NCI-H187 treated with DMSO at 0.1 percent for 48 hours (cell line): ENCODE results near the gene KIF26B.

Experiments used
- DNase-seq: peaks from one replicate; lab custom pipeline; 2025; lab: John Stamatoyannopoulos, UW

KIF26B gene

DNA sequence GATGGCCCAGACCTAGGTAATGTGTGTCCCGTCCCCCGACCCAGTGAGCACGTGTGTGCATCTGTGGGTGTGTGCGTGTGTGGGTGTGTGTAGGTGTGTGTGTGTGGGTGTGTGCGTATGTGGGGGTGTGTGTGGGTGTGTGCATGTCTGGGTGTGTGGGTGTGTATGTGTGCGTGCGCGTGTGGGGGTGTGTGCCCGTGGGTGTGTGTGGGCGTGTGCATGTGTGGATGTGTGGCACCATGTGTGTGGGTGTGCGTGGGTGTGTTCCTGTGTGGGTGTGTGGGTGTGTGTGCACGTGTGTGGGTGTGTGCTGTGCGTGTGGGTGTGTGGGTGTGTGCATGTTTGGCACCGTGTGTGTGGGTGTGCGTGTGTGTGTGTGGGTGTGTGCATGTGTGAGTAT lies 309.5 kb downstream of the KIF26B start:
- no peak for DNase-seq

GRCh38 chr1:245465666-245466065 lies 310.9 kb downstream of the KIF26B start:
- DNase-seq: no peak

DNA sequence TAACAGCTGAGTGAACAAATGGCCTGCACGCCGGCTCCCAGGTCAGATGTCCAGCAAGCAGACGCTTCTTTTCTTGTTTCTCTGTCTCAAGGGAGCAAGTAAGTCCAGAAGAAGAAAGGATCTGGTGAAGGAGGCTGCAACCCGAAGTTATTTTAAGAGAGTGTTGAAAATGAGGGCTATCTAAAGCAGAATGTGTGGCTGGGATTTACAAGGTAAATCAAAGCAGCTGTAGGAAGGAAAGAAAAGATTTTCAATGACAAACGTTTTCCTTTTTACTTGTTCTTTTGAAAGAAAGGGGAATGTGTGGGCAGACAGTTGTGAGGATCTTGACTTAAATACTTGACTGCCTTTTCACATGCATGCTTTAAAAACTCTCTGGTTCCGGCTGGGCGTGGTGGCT lies 311.5 kb downstream of the KIF26B start:
- no peak for DNase-seq

DNA sequence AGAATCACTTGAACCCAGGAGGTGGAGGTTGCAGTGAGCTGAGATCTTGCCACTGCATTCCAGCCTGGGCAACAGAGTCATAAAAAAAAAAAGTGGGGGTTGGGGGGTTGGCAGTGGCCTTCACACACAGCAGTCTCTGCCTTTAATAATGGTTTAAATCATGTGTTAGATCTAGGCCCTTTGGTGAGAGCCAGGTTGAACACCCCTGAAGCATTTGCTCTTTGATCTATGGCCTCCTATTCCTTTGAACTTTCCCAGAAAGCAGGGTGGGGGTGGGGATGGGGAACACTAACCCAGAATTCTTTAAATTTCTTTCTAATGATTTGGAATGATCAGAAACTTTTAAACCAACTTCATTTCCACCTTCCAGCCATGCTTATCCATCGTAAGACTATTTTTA lies 313.0 kb downstream of the KIF26B start:
- DNase-seq: no peak

DNA sequence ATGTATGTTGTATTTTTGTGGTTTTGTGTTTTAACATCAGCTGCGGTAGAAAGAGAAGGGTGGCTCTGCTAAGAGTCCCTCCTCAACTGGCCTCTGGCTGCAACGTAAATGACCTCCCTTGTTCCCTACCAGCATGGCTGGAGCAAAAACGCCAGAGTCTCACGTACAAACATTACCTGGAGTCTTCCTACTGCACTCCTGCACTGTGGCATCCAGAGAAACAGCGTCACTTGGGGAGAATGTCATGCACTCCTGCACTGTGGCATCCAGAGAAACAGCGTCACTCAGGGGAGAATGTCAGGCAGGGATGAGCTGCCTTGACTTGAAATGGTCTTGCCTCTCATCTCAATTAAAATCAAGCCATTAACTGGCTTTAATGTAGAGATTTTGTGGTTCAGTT lies 314.2 kb downstream of the KIF26B start:
- no peak for DNase-seq

GRCh38 chr1:245469734-245470133 lies 314.9 kb downstream of the KIF26B start:
- DNase-seq: no peak

DNA sequence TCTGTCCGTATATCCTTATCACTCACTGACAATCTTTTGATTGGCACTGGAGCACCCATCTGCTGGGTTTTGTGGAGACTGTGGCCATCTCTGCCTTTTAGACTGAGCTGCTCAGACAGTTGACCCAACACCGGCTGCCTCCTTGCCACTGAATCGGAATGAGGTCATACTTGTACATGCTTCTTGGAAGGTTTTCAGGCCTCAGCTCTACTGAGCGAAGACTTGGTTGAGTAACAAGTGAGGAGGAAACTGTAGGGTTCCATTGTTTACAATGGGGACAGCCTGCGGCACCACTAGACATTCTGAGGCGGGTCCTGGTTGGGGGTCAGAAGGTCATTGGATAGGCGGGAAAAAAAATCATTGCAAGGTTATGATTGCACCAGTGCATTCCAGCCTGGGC lies 320.3 kb downstream of the KIF26B start:
- DNase-seq: no peak

- no peak for DNase-seq
Measured at GRCh38 chr1:245475961-245476516, 321.3 kb downstream of the KIF26B start.

DNA sequence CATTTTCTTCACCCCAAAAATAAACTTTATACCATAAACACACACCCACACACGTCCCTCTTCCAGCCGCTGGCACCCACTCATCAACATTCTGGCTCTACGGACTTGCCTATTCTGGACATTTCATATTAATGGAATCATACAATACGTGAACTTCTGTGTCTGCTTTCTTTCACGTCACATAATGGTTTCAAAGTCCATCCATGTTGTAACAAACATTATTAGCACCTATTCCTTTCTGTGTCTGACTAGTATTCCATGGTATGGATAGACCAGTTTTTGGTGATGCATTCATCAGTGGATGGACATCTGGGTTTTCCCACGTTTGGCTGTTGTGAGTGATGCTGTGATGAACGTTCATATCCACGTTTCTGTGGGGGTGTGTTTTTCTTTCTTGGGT lies 323.2 kb downstream of the KIF26B start:
- no peak for DNase-seq

DNA sequence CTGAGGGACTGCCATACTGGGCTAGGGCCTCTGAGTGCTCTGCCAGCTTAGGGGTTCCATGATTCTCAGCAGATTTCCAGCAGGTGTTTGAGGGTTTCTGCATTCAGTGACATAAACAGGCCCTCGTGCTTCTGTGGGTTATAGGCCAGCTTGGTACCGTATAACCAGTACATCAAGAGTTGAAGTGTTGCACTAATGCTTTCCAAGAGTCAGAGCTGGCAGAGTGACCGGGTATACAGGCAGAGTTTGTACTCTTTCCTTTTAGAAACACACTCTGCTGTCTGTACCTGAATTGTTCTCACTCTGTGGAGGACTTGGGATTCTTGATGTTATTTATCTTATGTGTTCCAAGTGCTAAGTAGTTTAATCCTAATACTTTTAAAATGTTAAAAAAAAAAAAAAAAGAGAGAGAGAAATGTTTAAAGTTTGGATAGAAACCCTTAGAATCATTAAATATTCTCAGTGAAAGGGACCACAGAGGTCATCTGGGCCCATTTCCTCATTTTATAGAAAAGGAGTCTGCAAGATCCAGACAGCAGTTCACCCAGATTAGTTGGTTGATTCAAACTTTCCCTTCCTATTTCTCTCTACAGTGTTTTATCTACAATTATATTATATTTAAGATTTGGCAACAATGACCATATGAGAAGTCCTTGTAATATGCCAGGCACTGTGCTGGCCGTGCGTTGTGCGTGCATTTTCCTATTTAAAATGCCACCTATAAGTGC lies 325.8 kb downstream of the KIF26B start:
- no peak for DNase-seq

GRCh38 chr1:245481261-245481660 lies 326.5 kb downstream of the KIF26B start:
- DNase-seq: no peak

DNA sequence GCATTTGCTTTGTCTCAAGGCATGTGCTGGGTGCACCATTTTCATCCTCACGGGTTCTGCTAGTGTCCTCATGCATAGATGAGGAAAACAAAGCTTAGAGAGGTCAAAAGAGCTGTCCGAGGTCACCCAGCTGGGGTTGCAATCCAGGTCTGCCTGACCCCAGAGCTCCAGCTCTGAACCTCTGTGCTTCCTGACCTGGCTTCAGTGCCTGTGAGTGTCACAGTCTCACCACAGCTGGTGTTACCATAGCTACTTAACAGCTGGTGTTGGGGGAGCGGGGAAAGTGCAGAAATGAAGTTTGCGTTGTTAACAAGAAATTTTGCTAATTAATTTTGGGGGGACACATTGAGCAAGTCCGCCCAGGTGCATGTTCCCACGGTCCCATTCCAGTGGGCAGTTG lies 328.5 kb downstream of the KIF26B start:
- DNase-seq: no peak

DNA sequence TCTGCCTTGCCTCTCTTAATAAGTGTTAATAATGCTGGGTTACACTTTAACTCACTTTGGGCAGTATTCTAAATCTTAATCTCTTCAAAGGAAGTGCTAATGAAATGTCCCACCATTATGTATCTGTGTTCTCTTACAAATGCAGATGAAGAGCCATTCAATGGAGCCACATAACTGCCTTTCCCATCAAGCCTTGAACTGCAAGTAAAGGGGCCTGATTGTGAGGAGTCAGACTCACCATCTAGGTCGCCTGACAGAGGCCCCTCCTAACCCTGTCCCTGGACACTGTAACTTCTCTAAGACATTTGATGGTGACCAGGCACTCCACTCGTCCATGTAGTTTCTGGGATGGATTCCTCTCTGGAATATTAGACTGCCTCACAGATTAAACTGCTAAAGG lies 329.4 kb downstream of the KIF26B start:
- no peak for DNase-seq

- DNase-seq: no peak
Measured at GRCh38 chr1:245485996-245486395, 331.2 kb downstream of the KIF26B start.

GRCh38 chr1:245486775-245487470 lies 332.1 kb downstream of the KIF26B start:
- DNase-seq: no peak

GRCh38 chr1:245488346-245489129 lies 333.8 kb downstream of the KIF26B start:
- DNase-seq: no peak

DNA sequence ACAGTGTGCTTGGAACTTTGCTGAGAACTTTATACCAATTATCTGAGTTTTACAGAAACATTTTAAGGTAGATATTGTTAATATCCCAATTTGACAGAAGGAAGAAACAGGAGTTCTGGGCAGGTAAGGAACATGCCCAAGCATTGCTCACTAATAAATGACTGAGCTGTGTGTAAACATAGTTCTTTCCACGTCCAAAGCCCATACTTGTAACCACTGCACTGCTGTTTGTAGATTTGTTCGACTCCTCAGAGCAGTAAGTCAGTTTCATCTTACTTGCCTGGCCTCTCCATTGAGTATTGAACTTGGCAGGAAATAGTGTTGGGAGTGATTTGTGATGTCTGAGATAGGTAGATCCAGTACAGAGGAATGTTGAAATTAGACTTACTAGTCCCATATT lies 335.1 kb downstream of the KIF26B start:
- DNase-seq: no peak

DNA sequence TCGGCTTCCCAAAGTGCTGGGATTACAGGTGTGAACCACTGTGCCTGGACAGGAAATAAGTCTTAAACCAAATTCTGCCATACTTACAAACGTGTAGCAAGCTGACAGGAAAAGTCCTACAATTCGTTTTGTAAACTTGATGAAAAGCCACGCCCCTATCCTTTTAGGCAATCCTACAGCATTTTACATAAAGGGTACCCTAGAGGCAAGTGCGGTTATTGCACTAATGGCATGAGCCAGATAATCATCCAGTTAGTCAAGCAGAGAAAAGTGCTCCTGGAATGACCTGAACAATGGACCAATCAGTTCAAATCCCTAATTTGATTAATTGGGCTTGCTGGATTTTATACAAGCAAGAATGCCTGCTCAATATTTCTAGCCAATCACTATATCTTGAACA lies 338.2 kb downstream of the KIF26B start:
- no peak for DNase-seq

DNA sequence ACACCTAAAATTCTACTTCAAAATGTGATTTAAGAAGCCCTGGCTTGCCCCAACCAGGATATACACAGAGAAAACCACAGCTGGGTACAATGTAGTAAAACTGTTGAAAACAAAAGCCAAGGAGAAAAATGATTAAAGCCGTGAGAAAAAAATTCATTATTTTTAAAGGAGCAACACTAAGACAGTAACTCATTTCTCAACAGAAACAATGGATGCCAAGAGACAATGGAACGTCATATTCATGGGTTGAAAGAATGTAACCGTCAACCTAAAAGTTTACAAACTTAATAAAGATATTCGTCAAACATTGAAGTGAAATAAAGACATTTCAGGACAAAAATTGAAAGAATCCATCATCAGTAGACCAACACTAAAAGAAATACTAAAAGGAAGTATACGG lies 340.9 kb downstream of the KIF26B start:
- DNase-seq: no peak

DNA sequence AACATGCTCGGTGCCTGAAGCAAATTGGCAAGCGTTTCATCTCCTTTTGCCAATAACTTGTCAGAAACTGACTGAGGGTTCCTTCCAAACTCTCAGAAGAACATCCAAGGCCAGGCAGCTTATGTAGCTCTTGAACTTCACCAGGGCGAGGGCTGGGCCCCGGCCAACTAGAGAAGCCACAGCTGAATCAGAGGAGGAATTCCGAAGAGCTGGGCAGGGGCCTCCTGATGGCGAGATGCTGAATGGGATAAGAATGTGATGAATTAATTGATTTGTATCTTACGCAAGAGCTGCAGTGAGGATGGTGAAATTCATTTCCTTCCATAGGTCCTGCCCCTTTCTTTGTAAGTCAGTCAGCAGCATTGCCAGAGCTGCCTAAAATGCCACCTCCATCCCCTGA lies 345.8 kb downstream of the KIF26B start:
- no peak for DNase-seq

GRCh38 chr1:245501633-245502032 lies 346.8 kb downstream of the KIF26B start:
- no peak for DNase-seq

- DNase-seq: no peak
Measured at GRCh38 chr1:245503548-245503947, 348.8 kb downstream of the KIF26B start.

DNA sequence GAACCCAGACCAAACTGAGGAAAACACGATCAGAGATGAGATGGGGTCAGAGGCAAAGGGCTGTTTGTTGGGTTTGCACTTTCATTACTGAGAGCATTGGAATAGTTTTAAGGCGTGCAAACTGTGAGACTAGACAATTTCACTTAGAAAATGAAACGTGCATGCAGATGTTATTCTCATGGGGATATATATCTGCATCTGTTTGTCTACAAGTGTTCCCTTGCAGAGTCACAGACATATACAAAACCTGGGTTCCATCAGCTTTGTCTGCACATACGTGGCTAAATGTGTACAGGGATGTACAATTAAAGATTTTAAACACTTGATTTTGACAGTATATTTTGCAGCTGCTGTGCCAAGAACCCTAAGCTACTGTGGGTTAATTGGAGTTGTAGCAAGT lies 355.4 kb downstream of the KIF26B start:
- DNase-seq: no peak
